ENCODE results near the gene PASD1.
"Not testable (repeated sequence)": the region's sequence is repeated elsewhere in the genome, so short reads cannot be mapped to it uniquely, and the experiment has no call there.

Gene PASD1

GRCh38 chrX:151687635-151688034 lies 124.2 kb downstream of the PASD1 start:
- no peak for DNase-seq (ENCODE audit: low read depth)
- no peak overlapping the region for H3K4me3 ChIP-seq (ENCODE audit: low read length)
- TF ChIP-seq CTCF (IDR thresholded peaks at IDR 0.05; ENCODE audit: insufficient read depth, low read depth, low read length, missing control alignments) = no peak

GRCh38 chrX:151688695-151689094 lies 125.2 kb downstream of the PASD1 start:
- no peak for DNase-seq (ENCODE audit: low read depth)
- H3K4me3 ChIP-seq (ENCODE audit: low read length) = no peak overlapping the region
- no peak for TF ChIP-seq CTCF (IDR thresholded peaks at IDR 0.05; ENCODE audit: insufficient read depth, low read depth, low read length, missing control alignments)

GRCh38 chrX:151692825-151693224 lies 129.3 kb downstream of the PASD1 start:
- no peak for TF ChIP-seq CTCF (IDR thresholded peaks at IDR 0.05; ENCODE audit: insufficient read depth, low read depth, low read length, missing control alignments)
- no peak for DNase-seq (ENCODE audit: low read depth)

GRCh38 chrX:151694121-151694520 lies 130.6 kb downstream of the PASD1 start:
- no peak overlapping the region for H3K4me3 ChIP-seq (ENCODE audit: low read length)
- TF ChIP-seq CTCF (IDR thresholded peaks at IDR 0.05; ENCODE audit: insufficient read depth, low read depth, low read length, missing control alignments) = no peak
- no peak for DNase-seq (ENCODE audit: low read depth)

More at GRCh38 chrX:151692825-151693224, 129.3 kb downstream of the PASD1 start:
- no peak overlapping the region for H3K4me3 ChIP-seq (ENCODE audit: low read length)

- DNase-seq (ENCODE audit: low read depth) = no peak
- H3K4me3 ChIP-seq (ENCODE audit: low read length) = no peak within 1 kb of the TSS
- no peak for TF ChIP-seq CTCF (IDR thresholded peaks at IDR 0.05; ENCODE audit: insufficient read depth, low read depth, low read length, missing control alignments)
Observed at GRCh38 chrX:151694661-151695582, 131.4 kb downstream of the PASD1 start, which contains the start of gene PRRG3. TSS of gene PRRG3 (plus strand) at chrX:151695458. CDS start at chrX:151698815, 3,357 bp downstream.

GRCh38 chrX:151695583-151696340 lies 132.3 kb downstream of the PASD1 start:
- H3K4me3 ChIP-seq (ENCODE audit: low read length) = no peak overlapping the region
- DNase-seq (ENCODE audit: low read depth) = no peak
- TF ChIP-seq CTCF (IDR thresholded peaks at IDR 0.05; ENCODE audit: insufficient read depth, low read depth, low read length, missing control alignments) = no peak

GRCh38 chrX:151697082-151697481 lies 133.6 kb downstream of the PASD1 start:
- DNase-seq (ENCODE audit: low read depth); H3K4me3 ChIP-seq (ENCODE audit: low read length): not testable (repeated sequence)

Measured in epithelial cell of esophagus (primary cell).